GM12872 (cell line): Measurements from ENCODE around the gene ISM1.

Source experiments
- TF ChIP-seq, protein P1 (sequence below): IDR thresholded peaks from 3 replicates; pipeline ENCODE4 v1.5.1; 2011; ENCODE audit warnings: low read depth, mild to moderate bottlenecking, low read length, moderate library complexity; ENCODE audit not compliant: insufficient read depth

The ISM1 gene

DNA sequence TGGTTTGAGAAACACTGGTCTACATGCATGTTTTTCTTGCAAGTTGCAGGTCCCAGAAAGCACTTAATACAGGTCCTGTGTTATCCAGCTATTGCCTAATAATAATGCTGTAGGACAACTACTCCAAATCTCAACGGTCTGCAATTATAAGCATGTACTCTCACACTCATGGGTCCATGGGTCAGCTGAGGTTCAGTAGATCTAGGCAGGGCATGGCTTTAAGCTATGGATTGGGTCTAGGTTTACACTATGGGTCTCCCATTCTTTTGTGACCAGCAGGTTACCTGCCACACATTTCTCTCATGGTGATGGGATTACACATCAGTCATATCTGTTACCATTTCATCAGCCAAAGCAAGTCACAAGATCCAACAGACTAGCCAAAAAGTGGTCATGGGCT is 13.9 kb downstream of the ISM1 start:
- TF ChIP-seq, protein P1, sequence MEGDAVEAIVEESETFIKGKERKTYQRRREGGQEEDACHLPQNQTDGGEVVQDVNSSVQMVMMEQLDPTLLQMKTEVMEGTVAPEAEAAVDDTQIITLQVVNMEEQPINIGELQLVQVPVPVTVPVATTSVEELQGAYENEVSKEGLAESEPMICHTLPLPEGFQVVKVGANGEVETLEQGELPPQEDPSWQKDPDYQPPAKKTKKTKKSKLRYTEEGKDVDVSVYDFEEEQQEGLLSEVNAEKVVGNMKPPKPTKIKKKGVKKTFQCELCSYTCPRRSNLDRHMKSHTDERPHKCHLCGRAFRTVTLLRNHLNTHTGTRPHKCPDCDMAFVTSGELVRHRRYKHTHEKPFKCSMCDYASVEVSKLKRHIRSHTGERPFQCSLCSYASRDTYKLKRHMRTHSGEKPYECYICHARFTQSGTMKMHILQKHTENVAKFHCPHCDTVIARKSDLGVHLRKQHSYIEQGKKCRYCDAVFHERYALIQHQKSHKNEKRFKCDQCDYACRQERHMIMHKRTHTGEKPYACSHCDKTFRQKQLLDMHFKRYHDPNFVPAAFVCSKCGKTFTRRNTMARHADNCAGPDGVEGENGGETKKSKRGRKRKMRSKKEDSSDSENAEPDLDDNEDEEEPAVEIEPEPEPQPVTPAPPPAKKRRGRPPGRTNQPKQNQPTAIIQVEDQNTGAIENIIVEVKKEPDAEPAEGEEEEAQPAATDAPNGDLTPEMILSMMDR = no peak

GRCh38 chr20:13236990-13237720 is 16.1 kb downstream of the ISM1 start:
- TF ChIP-seq, protein P1 = no peak

GRCh38 chr20:13238001-13238653 is 17.1 kb downstream of the ISM1 start:
- TF ChIP-seq, protein P1 = no peak

- TF ChIP-seq, protein P1 = no peak
Observed at GRCh38 chr20:13243826-13244376, 22.8 kb downstream of the ISM1 start.

GRCh38 chr20:13245250-13245723 is 24.2 kb downstream of the ISM1 start:
- TF ChIP-seq, protein P1 = no peak

GRCh38 chr20:13249118-13249797 is 28.2 kb downstream of the ISM1 start:
- TF ChIP-seq, protein P1 = no peak

GRCh38 chr20:13249798-13250170 is 28.7 kb downstream of the ISM1 start:
- TF ChIP-seq, protein P1 = no peak
